SK-N-SH (cell line): ENCODE data around the gene REXO5. TPM values are rescaled to one million over a fixed set of nuclear protein-coding genes. Genes with fewer than 3 reads are reported as not detected.
A peak's percentile ranks its signal among the peaks of the same experiment; 100 is the strongest.
"Not testable (repeated sequence)": the region's sequence is repeated elsewhere in the genome, so short reads cannot be mapped to it uniquely, and the experiment has no call there.

ENCODE experiments used
- CTCF ChIA-PET: fragments of 300-600, 350-600 bp; formaldehyde crosslinking; extraction: SDS; loops from one replicate; lab custom pipeline; 2021; lab: Yijun Ruan, JAX
- POLR2A ChIA-PET: fragments of 350-600 bp; sonication (Branson Sonifier 250); formaldehyde crosslinking; extraction: SDS; loops from one replicate; lab custom pipeline; 2020; ENCODE audit warnings: antibody characterized with exemption, inconsistent platforms; lab: Yijun Ruan, JAX
- DNase-seq: peaks from one replicate; pipeline ENCODE4 v3.0.0; 2012
- H2AFZ ChIP-seq: fragments of 200-600 bp; sonication (generic); 2 replicates; pipeline ENCODE4 v1.8.1; 2016; ENCODE audit warnings: antibody characterized with exemption, mild to moderate bottlenecking, low read depth
- H3F3A ChIP-seq: fragments of 200-600 bp; sonication (generic); replicated peaks from 2 replicates; pipeline ENCODE3; 2016; ENCODE audit warnings: antibody characterized with exemption, mild to moderate bottlenecking; ENCODE audit not compliant: insufficient read depth
- H3K27ac ChIP-seq, 2 experiments: fragments of 200-500 bp in 1 of 2; fragments of 200-600 bp in 1 of 2; sonication (Bioruptor generic) in 1 of 2; sonication (generic), shearing (Covaris generic) in 1 of 2; 2 replicates each; pipeline versions ENCODE4 v1.5.1 to v1.6.1; 2014 to 2016; ENCODE audit warnings: low read depth in 2 of 2, inconsistent platforms in 1 of 2, low read length in 1 of 2, mild to moderate bottlenecking in 1 of 2, mixed read lengths in 1 of 2
- H3K27me3 ChIP-seq: fragments of 200-600 bp; sonication (generic), shearing (Covaris generic); 2 replicates; pipeline ENCODE4 v1.6.1; 2016; ENCODE audit warnings: mixed run types; ENCODE audit not compliant: insufficient read depth
- H3K36me3 ChIP-seq, 2 experiments: fragments of 200-500 bp in 1 of 2; fragments of 200-600 bp in 1 of 2; sonication (Bioruptor generic) in 1 of 2; sonication (generic) in 1 of 2; replicated peaks in 1 of 2; 2 replicates each; pipeline versions ENCODE3 to v1.5.1; 2014 to 2016; ENCODE audit warnings: low read length in 1 of 2, mild to moderate bottlenecking in 1 of 2; ENCODE audit not compliant: insufficient read depth in 2 of 2, control insufficient read depth in 1 of 2
- H3K4me1 ChIP-seq, 2 experiments: fragments of 200-500 bp in 1 of 2; fragments of 200-600 bp in 1 of 2; sonication (Bioruptor generic) in 1 of 2; sonication (generic), shearing (Covaris generic) in 1 of 2; 2 replicates each; pipeline versions ENCODE4 v1.5.1 to v1.6.1; 2014 to 2016; ENCODE audit warnings: low read depth in 1 of 2, low read length in 1 of 2, mixed run types in 1 of 2; ENCODE audit not compliant: insufficient read depth in 2 of 2, control insufficient read depth in 1 of 2
- H3K4me2 ChIP-seq: fragments of 200-600 bp; sonication (generic), shearing (Covaris generic); 2 replicates; pipeline ENCODE4 v1.6.1; 2017; ENCODE audit warnings: mixed run types
- H3K4me3 ChIP-seq, 2 experiments: fragments of 200-500 bp in 1 of 2; fragments of 200-600 bp in 1 of 2; sonication (Bioruptor generic) in 1 of 2; sonication (generic), shearing (Covaris generic) in 1 of 2; 2 replicates each; pipeline versions ENCODE4 v1.5.1 to v1.8.1; 2014 to 2016; ENCODE audit warnings: low read depth in 2 of 2, inconsistent platforms in 1 of 2, low read length in 1 of 2, mild to moderate bottlenecking in 1 of 2, mixed read lengths in 1 of 2, moderate library complexity in 1 of 2
- H3K79me2 ChIP-seq: fragments of 200-600 bp; sonication (generic); 2 replicates; pipeline ENCODE4 v1.8.1; 2017; ENCODE audit warnings: mild to moderate bottlenecking; ENCODE audit not compliant: insufficient read depth
- H3K9ac ChIP-seq: fragments of 200-600 bp; sonication (generic); 2 replicates; pipeline ENCODE4 v1.6.1; 2017; ENCODE audit warnings: mixed run types
- H3K9me2 ChIP-seq: fragments of 200-600 bp; sonication (generic); 2 replicates; pipeline ENCODE4 v1.6.1; 2017; ENCODE audit warnings: mixed run types
- H3K9me3 ChIP-seq: fragments of 200-600 bp; sonication (generic); 2 replicates; pipeline ENCODE4 v1.6.1; 2017; ENCODE audit warnings: mixed run types, mild to moderate bottlenecking, moderate library complexity
- H4K20me1 ChIP-seq: fragments of 200-600 bp; sonication (generic); 2 replicates; pipeline ENCODE4 v1.6.1; 2017; ENCODE audit warnings: mild to moderate bottlenecking, mixed run types; ENCODE audit not compliant: insufficient read depth
- ELF1 ChIP-seq: IDR thresholded peaks from 2 replicates; pipeline ENCODE4 v1.4.0; 2012
- FOSL2 ChIP-seq: IDR thresholded peaks from 2 replicates; pipeline ENCODE4 v1.4.0; 2012; ENCODE audit warnings: low read depth, mild to moderate bottlenecking, moderate library complexity, borderline replicate concordance
- JUND ChIP-seq: IDR thresholded peaks from 2 replicates; pipeline ENCODE4 v1.4.0; 2012
- RAD21 ChIP-seq: IDR thresholded peaks from 2 replicates; pipeline ENCODE4 v1.6.1; 2012; ENCODE audit warnings: mild to moderate bottlenecking, low read length
- RXRA ChIP-seq: IDR thresholded peaks from 2 replicates; pipeline ENCODE4 v1.4.0; 2012; ENCODE audit warnings: low read depth, mild to moderate bottlenecking, borderline replicate concordance
- SMC3 ChIP-seq: IDR thresholded peaks from 2 replicates; pipeline ENCODE4 v1.6.1; 2012; ENCODE audit warnings: low read depth, low read length, improper control_type of control experiment
- WGBS: methylation state at CpG from one replicate; pipeline ENCODE4 v1.1.6; 2017; ENCODE audit warnings: low lambda C conversion rate; 5-methylcytosine and 5-hydroxymethylcytosine counted together
- polyA plus RNA-seq, 3 experiments: library from polyadenylated mRNA; depleted of rRNA; stranded (reverse); fragments of >200 nt; gene quantifications; 2 replicates each; pipeline ENCODE4 v1.2.3, GENCODE V29; 2012

The REXO5 gene
- polyA plus RNA-seq, 1 of the 3 experiments (the other 2 are of a cell fraction) = 3.8 TPM

DNA sequence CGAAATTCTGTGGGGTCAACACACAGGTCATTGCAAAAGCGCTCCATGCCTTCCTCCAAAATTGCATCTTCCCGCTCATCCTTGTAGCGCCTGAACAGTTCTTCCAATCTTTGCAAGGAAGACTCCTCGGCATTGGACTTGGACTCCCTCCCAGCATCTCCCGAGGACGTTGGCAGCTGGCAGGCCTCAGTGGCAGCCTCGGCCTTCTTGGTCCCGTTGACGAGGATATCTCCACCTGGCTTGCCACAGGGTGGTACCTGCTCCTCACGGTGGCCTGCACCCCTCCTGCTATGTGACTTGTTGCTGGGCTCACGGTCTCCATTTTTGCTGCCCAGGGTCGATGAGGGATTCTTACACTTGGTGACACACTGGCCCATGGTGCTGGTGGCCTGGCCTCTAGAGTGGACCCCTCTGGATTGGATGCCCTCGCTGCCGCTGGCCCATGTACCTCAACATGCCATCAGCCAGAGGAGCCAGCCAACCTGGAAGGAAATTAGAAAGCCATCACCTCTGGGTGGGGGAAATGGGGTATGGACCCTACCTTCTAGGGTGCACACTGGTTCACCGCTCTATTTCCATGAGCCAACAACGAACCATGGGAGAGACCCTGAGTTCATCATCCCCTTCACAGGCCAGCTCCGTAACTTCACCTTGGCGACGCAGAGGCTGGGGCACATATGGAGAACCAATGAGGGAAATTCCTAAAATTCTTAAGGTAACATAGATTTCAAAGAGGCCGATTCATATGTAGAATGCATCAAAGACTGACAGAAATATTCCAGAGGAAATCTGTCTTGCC, 56.0 kb downstream of the REXO5 start:
- H3K27me3 ChIP-seq = no peaks in the 10 kb centered on the region
- H4K20me1 ChIP-seq = no peaks in the 10 kb centered on the region
- peaks cover 9% of the 10 kb centered on the region for H3F3A ChIP-seq
- peaks cover 16 to 22% of the 10 kb centered on the region in 2 experiments for H3K4me1 ChIP-seq
- H3K9me2 ChIP-seq = no peaks in the 10 kb centered on the region
- no peak overlapping the region for H3K9ac ChIP-seq
- CTCF ChIA-PET = interaction anchor here (1.3 to 1.5 kb wide), 2 partner anchors 12 to 13 kb away, joined by 3 to 4 read pairs; no protein-coding TSS in a partner anchor
- no peak overlapping the region for H3K4me3 ChIP-seq
- H2AFZ ChIP-seq = no peak overlapping the region
- H3K36me3 ChIP-seq = peaks cover 19 to 33% of the 10 kb centered on the region in 2 experiments
- H3K4me2 ChIP-seq = no peak overlapping the region
- no peak for DNase-seq
- TF ChIP-seq RAD21 = no peak
- TF ChIP-seq ELF1 = no peak
- TF ChIP-seq SMC3 = no peak
- TF ChIP-seq JUND = no peak
- H3K79me2 ChIP-seq = peaks cover 53% of the 10 kb centered on the region
- WGBS = 95% methylated on average over 18 of the region's 21 CpGs
- no peak overlapping the region for H3K27ac ChIP-seq
- POLR2A ChIA-PET = no interaction called here
- H3K9me3 ChIP-seq = no peaks in the 10 kb centered on the region

DNA sequence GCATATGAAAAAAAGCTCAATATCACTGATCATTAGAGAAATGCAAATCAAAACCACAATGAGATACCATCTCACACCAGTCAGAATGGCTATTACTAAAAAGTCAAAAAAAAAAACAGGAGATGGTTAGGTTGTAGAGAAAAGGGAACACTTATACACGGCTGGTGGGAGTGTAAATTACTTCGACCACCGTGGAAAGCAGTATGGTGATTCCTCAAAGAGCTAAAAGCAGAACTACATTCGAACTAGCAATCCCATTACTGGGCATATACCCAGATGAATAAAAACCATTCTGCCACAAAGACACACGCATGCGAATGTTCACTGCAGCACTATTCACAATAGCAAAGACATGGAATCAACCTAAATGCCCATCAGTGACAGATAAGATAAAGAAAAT, 58.0 kb downstream of the REXO5 start:
- H3K27me3 ChIP-seq, H3K9me2 ChIP-seq, POLR2A ChIA-PET, H3K4me2 ChIP-seq, H3K4me3 ChIP-seq, H2AFZ ChIP-seq, H4K20me1 ChIP-seq, DNase-seq, H3K9me3 ChIP-seq, H3K9ac ChIP-seq: not testable (repeated sequence)
- WGBS = 94% methylated on average over 6 of the region's 6 CpGs
- Histone ChIP-seq H3K27ac (peak overlapping the region in 1 of 2 experiments; percentile 96; a peak in 1 of 4 replicates), H3F3A (peaks cover 17% of the 10 kb centered on the region), H3K4me1 (peaks cover 33 to 41% of the 10 kb centered on the region in 2 experiments), H3K79me2 (peaks cover 72% of the 10 kb centered on the region), H3K36me3 (peaks cover 15 to 24% of the 10 kb centered on the region in 2 experiments)
- CTCF ChIA-PET = interaction anchor here (0.6 to 0.9 kb wide), 3 partner anchors 14 to 76 kb away, joined by 3 to 4 read pairs (median 3); no protein-coding TSS in a partner anchor

DNA sequence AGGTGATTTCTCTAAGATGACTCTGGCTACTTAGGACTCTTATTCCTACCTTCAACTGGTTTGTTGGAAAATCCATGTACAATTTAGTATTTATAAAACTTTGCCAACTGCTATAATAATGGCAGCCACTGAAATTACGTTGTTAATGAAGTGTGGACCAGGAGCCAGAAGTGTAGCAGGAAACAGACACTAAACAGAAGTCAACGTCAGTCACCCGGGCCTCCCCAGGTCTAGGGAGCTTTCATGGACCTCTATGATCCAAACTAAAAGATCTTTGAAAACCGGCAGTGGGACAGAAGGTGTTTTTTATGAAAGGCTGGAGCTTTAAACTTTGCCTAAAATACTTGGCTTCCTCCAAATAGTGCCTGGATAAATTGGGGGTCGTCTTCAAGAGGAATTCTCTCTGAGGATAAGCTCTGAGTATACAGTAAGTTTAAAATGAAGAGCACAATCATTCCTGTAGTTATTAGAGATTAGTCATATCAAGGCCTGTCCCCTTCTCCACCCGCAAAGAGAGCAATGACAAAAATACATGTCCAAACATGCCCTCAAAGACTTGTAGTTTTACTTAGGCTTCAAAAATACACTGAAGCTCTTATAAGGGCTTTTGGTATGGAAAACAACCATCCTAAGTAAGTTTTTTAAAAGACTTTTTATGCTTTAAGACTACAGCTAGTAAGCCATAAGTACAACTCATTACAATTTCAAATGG, 59.2 kb downstream of the REXO5 start:
- no peak overlapping the region for H3K4me3 ChIP-seq
- H3K27ac ChIP-seq = peak overlapping the region; percentile 90 to 96
- no peaks in the 10 kb centered on the region for H3K9me3 ChIP-seq
- ChIA-PET POLR2A (no interaction called here), CTCF (interaction anchor here (0.9 to 4.8 kb wide), 5 partner anchors 12 to 23 kb away, joined by 3 to 23 read pairs (median 4); no protein-coding TSS in a partner anchor)
- no peaks in the 10 kb centered on the region for H3K9me2 ChIP-seq
- no peak for DNase-seq
- H3K4me2 ChIP-seq = peak overlapping the region; percentile 56
- H3F3A ChIP-seq = peaks cover 21% of the 10 kb centered on the region
- 71% methylated on average over 6 of the region's 6 CpGs for WGBS
- H4K20me1 ChIP-seq = no peaks in the 10 kb centered on the region
- H3K36me3 ChIP-seq = peaks cover 10 to 14% of the 10 kb centered on the region in 2 experiments
- H3K9ac ChIP-seq = peak overlapping the region; percentile 71
- no peak for TF ChIP-seq RXRA
- peak; percentile 16; the same call in 1 of the 2 replicates for TF ChIP-seq FOSL2
- TF ChIP-seq, all 33 proteins: peak for 1
- peaks cover 76% of the 10 kb centered on the region for H3K79me2 ChIP-seq
- H3K4me1 ChIP-seq = peaks cover 36 to 41% of the 10 kb centered on the region in 2 experiments
- no peaks in the 10 kb centered on the region for H3K27me3 ChIP-seq
- peak overlapping the region; percentile 47 for H2AFZ ChIP-seq
